ENCODE results near the gene TMA7. TPM values are rescaled to one million over a fixed set of nuclear protein-coding genes. Genes with fewer than 3 reads are reported as not detected.

Gene TMA7
- total and polyA plus RNA-seq, 2 of the 13 experiments (the other 11 are each of a cell fraction or from before 2014, with no cell fraction given), result 100 to 486 TPM

GRCh38 chr3:48400824-48401433, 39.1 kb upstream of the TMA7 start:
- ChIA-PET POLR2A (interaction anchor here (0.7 to 4.0 kb wide), 10 partner anchors 8 to 160 kb away, joined by 3 to 71 read pairs (median 8); partner anchors contain the start of genes CCDC51, PLXNB1, TMA7 and ZNF589), CTCF (ENCODE audit: low intra/inter-chr PET ratio, low total read pairs) (interaction anchor here (1.3 to 4.8 kb wide), 3 partner anchors 34 to 127 kb away, joined by 5 to 117 read pairs (median 9); partner anchors contain the start of genes CCDC51 and TMA7)
- Histone ChIP-seq H3K36me3 (replicated peaks in 1 of 2; ENCODE audit: control insufficient read depth in 1 of 2, insufficient read depth in 2 of 2, low read length in 2 of 2) (peaks cover 21 to 27% of the 10 kb centered on the region in 2 experiments; a peak in 4 of 5 replicates), H2AFZ (ENCODE audit: low read length) (no peak overlapping the region), H3K4me3 (replicated peaks in 1 of 3; ENCODE audit: insufficient read depth in 1 of 3, low read depth in 2 of 3, low read length in 3 of 3) (no peak overlapping the region), H3K27me3 (ENCODE audit: control insufficient read depth in 1 of 2, insufficient read depth in 2 of 2, low read length in 2 of 2) (no peaks in the 10 kb centered on the region), H3K27ac (ENCODE audit: extremely low read length, insufficient read depth, low read length) (no peak overlapping the region), H3K9me3 (ENCODE audit: low read length) (no peaks in the 10 kb centered on the region), H3K79me2 (ENCODE audit: insufficient read depth, low read length) (no peaks in the 10 kb centered on the region), H3K4me2 (ENCODE audit: low read depth, low read length) (no peak overlapping the region), H3K4me1 (ENCODE audit: insufficient read depth, low read length) (peaks cover 17% of the 10 kb centered on the region), H4K20me1 (ENCODE audit: insufficient read depth, low read length) (peaks cover 4% of the 10 kb centered on the region; the same call in 1 of the 2 replicates), H3K9ac (ENCODE audit: insufficient read depth, low read depth, low read length) (no peak overlapping the region)
- WGBS (ENCODE audit: low lambda C conversion rate), result 70% methylated on average over 6 of the region's 6 CpGs
- intact Hi-C loops (cut with micrococcal nuclease; ENCODE audit: unreplicated experiment) (loop anchor here (1.0 to 2.0 kb wide), 2 partner anchors 35 to 126 kb away; no protein-coding TSS in a partner anchor), in situ Hi-C loops (cut with HindIII; ENCODE audit: extremely low pct_ligation_motif_present, low pct_unique_long_range_greater_than_20kb) (loop anchor here (5.0 kb wide), 1 partner anchor 36 kb away; no protein-coding TSS in a partner anchor)
- ATAC-seq (peak; percentile 17), FAIRE-seq (peak; percentile 87), DNase-seq (ENCODE audit: low spot score) (peak; percentile 73)
- TSS peak; percentile 25 for BruUV-seq (replicated peaks)
- TF ChIP-seq ZKSCAN5 (CRISPR knock-in tag; IDR thresholded peaks at IDR 0.05) (no peak), KLF9 (CRISPR knock-in tag; IDR thresholded peaks at IDR 0.05; ENCODE audit: low read depth) (no peak), NFAT5 (CRISPR knock-in tag; IDR thresholded peaks at IDR 0.05) (no peak), SMAD3 (CRISPR knock-in tag; IDR thresholded peaks at IDR 0.05) (no peak), ZNF414 (CRISPR knock-in tag; IDR thresholded peaks at IDR 0.05) (no peak), ZNF570 (CRISPR knock-in tag; IDR thresholded peaks at IDR 0.05; ENCODE audit: borderline replicate concordance) (no peak), PCBP1 (IDR thresholded peaks at IDR 0.05; ENCODE audit: borderline replicate concordance, low read depth, low read length) (no peak), ZNF451 (CRISPR knock-in tag; IDR thresholded peaks at IDR 0.05) (no peak), ZNF512 (CRISPR knock-in tag; IDR thresholded peaks at IDR 0.05) (no peak), STAG1 (CRISPR knock-in tag; IDR thresholded peaks at IDR 0.05) (peak; percentile 84), GLI4 (CRISPR knock-in tag; IDR thresholded peaks at IDR 0.05; ENCODE audit: borderline replicate concordance) (no peak), IKZF5 (CRISPR knock-in tag; IDR thresholded peaks at IDR 0.05) (no peak), ZNF724P (CRISPR knock-in tag; IDR thresholded peaks at IDR 0.05; ENCODE audit: borderline replicate concordance) (no peak), MIXL1 (CRISPR knock-in tag; IDR thresholded peaks at IDR 0.05) (peak; percentile 63; the same call in 1 of the 2 replicates), MLLT10 (CRISPR knock-in tag; IDR thresholded peaks at IDR 0.05) (no peak)
